ENCODE data around the gene THBS1.

The THBS1 gene

GRCh38 chr15:39551476-39551875 is 29.4 kb upstream of the THBS1 start:
- Histone ChIP-seq H3K9ac (ENCODE audit: low read length) (no peak overlapping the region), H3K36me3 (ENCODE audit: control insufficient read depth, insufficient read depth, low read length) (no peaks in the 10 kb centered on the region), H3K9me3 (ENCODE audit: control insufficient read depth, insufficient read depth, low read depth, low read length) (no peaks in the 10 kb centered on the region), H3K4me3 (ENCODE audit: low read depth, low read length) (no peak overlapping the region), H3K27ac (ENCODE audit: low read depth, low read length) (no peak overlapping the region), H3K4me1 (ENCODE audit: control insufficient read depth, insufficient read depth, low read length) (no peaks in the 10 kb centered on the region), H3K27me3 (ENCODE audit: control insufficient read depth, insufficient read depth, low read length) (no peaks in the 10 kb centered on the region)

- no peaks in the 10 kb centered on the region for H3K27me3 ChIP-seq (ENCODE audit: control insufficient read depth, insufficient read depth, low read length)
- no peak overlapping the region for H3K4me3 ChIP-seq (ENCODE audit: low read depth, low read length)
- no peaks in the 10 kb centered on the region for H3K36me3 ChIP-seq (ENCODE audit: control insufficient read depth, insufficient read depth, low read length)
- H3K27ac ChIP-seq (ENCODE audit: low read depth, low read length) = no peak overlapping the region
- H3K4me1 ChIP-seq (ENCODE audit: control insufficient read depth, insufficient read depth, low read length) = no peaks in the 10 kb centered on the region
- H3K9me3 ChIP-seq (ENCODE audit: control insufficient read depth, insufficient read depth, low read depth, low read length) = no peaks in the 10 kb centered on the region
- H3K9ac ChIP-seq (ENCODE audit: low read length) = no peak overlapping the region
Observed at GRCh38 chr15:39552556-39552955, 28.3 kb upstream of the THBS1 start.

GRCh38 chr15:39553947-39554693 is 26.8 kb upstream of the THBS1 start:
- Histone ChIP-seq H3K4me3 (ENCODE audit: low read depth, low read length) (no peak overlapping the region), H3K27me3 (ENCODE audit: control insufficient read depth, insufficient read depth, low read length) (no peaks in the 10 kb centered on the region), H3K9me3 (ENCODE audit: control insufficient read depth, insufficient read depth, low read depth, low read length) (no peaks in the 10 kb centered on the region), H3K36me3 (ENCODE audit: control insufficient read depth, insufficient read depth, low read length) (no peaks in the 10 kb centered on the region), H3K4me1 (ENCODE audit: control insufficient read depth, insufficient read depth, low read length) (no peaks in the 10 kb centered on the region), H3K9ac (ENCODE audit: low read length) (no peak overlapping the region), H3K27ac (ENCODE audit: low read depth, low read length) (no peak overlapping the region)

- no peak overlapping the region for H3K9ac ChIP-seq (ENCODE audit: low read length)
Observed at GRCh38 chr15:39554746-39555387, 26.0 kb upstream of the THBS1 start.

GRCh38 chr15:39555885-39556284 is 25.0 kb upstream of the THBS1 start:
- H3K27ac ChIP-seq (ENCODE audit: low read depth, low read length) = no peak overlapping the region
- H3K9ac ChIP-seq (ENCODE audit: low read length) = no peak overlapping the region
- H3K27me3 ChIP-seq (ENCODE audit: control insufficient read depth, insufficient read depth, low read length) = no peaks in the 10 kb centered on the region
- H3K36me3 ChIP-seq (ENCODE audit: control insufficient read depth, insufficient read depth, low read length) = no peaks in the 10 kb centered on the region
- H3K9me3 ChIP-seq (ENCODE audit: control insufficient read depth, insufficient read depth, low read depth, low read length) = no peaks in the 10 kb centered on the region
- H3K4me3 ChIP-seq (ENCODE audit: low read depth, low read length) = no peak overlapping the region
- H3K4me1 ChIP-seq (ENCODE audit: control insufficient read depth, insufficient read depth, low read length) = no peaks in the 10 kb centered on the region

More at GRCh38 chr15:39554746-39555387, 26.0 kb upstream of the THBS1 start:
- H3K9me3 ChIP-seq (ENCODE audit: control insufficient read depth, insufficient read depth, low read depth, low read length) = no peaks in the 10 kb centered on the region
- no peaks in the 10 kb centered on the region for H3K27me3 ChIP-seq (ENCODE audit: control insufficient read depth, insufficient read depth, low read length)
- no peak overlapping the region for H3K4me3 ChIP-seq (ENCODE audit: low read depth, low read length)
- no peak overlapping the region for H3K27ac ChIP-seq (ENCODE audit: low read depth, low read length)
- H3K36me3 ChIP-seq (ENCODE audit: control insufficient read depth, insufficient read depth, low read length) = no peaks in the 10 kb centered on the region
- H3K4me1 ChIP-seq (ENCODE audit: control insufficient read depth, insufficient read depth, low read length) = no peaks in the 10 kb centered on the region

- Histone ChIP-seq H3K9ac (ENCODE audit: low read length) (no peak overlapping the region), H3K4me3 (ENCODE audit: low read depth, low read length) (no peak overlapping the region), H3K27me3 (ENCODE audit: control insufficient read depth, insufficient read depth, low read length) (no peaks in the 10 kb centered on the region), H3K4me1 (ENCODE audit: control insufficient read depth, insufficient read depth, low read length) (no peaks in the 10 kb centered on the region), H3K36me3 (ENCODE audit: control insufficient read depth, insufficient read depth, low read length) (no peaks in the 10 kb centered on the region), H3K9me3 (ENCODE audit: control insufficient read depth, insufficient read depth, low read depth, low read length) (no peaks in the 10 kb centered on the region), H3K27ac (ENCODE audit: low read depth, low read length) (no peak overlapping the region)
Observed at GRCh38 chr15:39556461-39556860, 24.4 kb upstream of the THBS1 start.

- H3K4me3 ChIP-seq (ENCODE audit: low read depth, low read length) = no peak overlapping the region
- H3K27me3 ChIP-seq (ENCODE audit: control insufficient read depth, insufficient read depth, low read length) = no peaks in the 10 kb centered on the region
- H3K4me1 ChIP-seq (ENCODE audit: control insufficient read depth, insufficient read depth, low read length) = no peaks in the 10 kb centered on the region
- H3K27ac ChIP-seq (ENCODE audit: low read depth, low read length) = no peak overlapping the region
- H3K36me3 ChIP-seq (ENCODE audit: control insufficient read depth, insufficient read depth, low read length) = no peaks in the 10 kb centered on the region
- H3K9me3 ChIP-seq (ENCODE audit: control insufficient read depth, insufficient read depth, low read depth, low read length) = no peaks in the 10 kb centered on the region
- H3K9ac ChIP-seq (ENCODE audit: low read length) = no peak overlapping the region
Observed at GRCh38 chr15:39558421-39558820, 22.5 kb upstream of the THBS1 start.

GRCh38 chr15:39564972-39565665 is 15.8 kb upstream of the THBS1 start:
- Histone ChIP-seq H3K36me3 (ENCODE audit: control insufficient read depth, insufficient read depth, low read length) (no peaks in the 10 kb centered on the region), H3K4me1 (ENCODE audit: control insufficient read depth, insufficient read depth, low read length) (no peaks in the 10 kb centered on the region), H3K9ac (ENCODE audit: low read length) (no peak overlapping the region), H3K27ac (ENCODE audit: low read depth, low read length) (no peak overlapping the region), H3K4me3 (ENCODE audit: low read depth, low read length) (no peak overlapping the region), H3K27me3 (ENCODE audit: control insufficient read depth, insufficient read depth, low read length) (no peaks in the 10 kb centered on the region), H3K9me3 (ENCODE audit: control insufficient read depth, insufficient read depth, low read depth, low read length) (no peaks in the 10 kb centered on the region)

GRCh38 chr15:39565851-39566250 is 15.0 kb upstream of the THBS1 start:
- H3K27me3 ChIP-seq (ENCODE audit: control insufficient read depth, insufficient read depth, low read length) = no peaks in the 10 kb centered on the region

GRCh38 chr15:39573287-39573686 is 7.6 kb upstream of the THBS1 start:
- Histone ChIP-seq H3K4me1 (ENCODE audit: control insufficient read depth, insufficient read depth, low read length) (no peaks in the 10 kb centered on the region; the same call in 1 of the 2 replicates), H3K4me3 (ENCODE audit: low read depth, low read length) (no peak overlapping the region), H3K27me3 (ENCODE audit: control insufficient read depth, insufficient read depth, low read length) (no peaks in the 10 kb centered on the region), H3K9ac (ENCODE audit: low read length) (no peak overlapping the region), H3K9me3 (ENCODE audit: control insufficient read depth, insufficient read depth, low read depth, low read length) (no peaks in the 10 kb centered on the region), H3K27ac (ENCODE audit: low read depth, low read length) (no peak overlapping the region), H3K36me3 (ENCODE audit: control insufficient read depth, insufficient read depth, low read length) (no peaks in the 10 kb centered on the region)

More at GRCh38 chr15:39565851-39566250, 15.0 kb upstream of the THBS1 start:
- Histone ChIP-seq H3K36me3 (ENCODE audit: control insufficient read depth, insufficient read depth, low read length) (no peaks in the 10 kb centered on the region), H3K4me3 (ENCODE audit: low read depth, low read length) (no peak overlapping the region), H3K27ac (ENCODE audit: low read depth, low read length) (no peak overlapping the region), H3K9me3 (ENCODE audit: control insufficient read depth, insufficient read depth, low read depth, low read length) (no peaks in the 10 kb centered on the region), H3K9ac (ENCODE audit: low read length) (no peak overlapping the region), H3K4me1 (ENCODE audit: control insufficient read depth, insufficient read depth, low read length) (no peaks in the 10 kb centered on the region)

- no peak overlapping the region for H3K27ac ChIP-seq (ENCODE audit: low read depth, low read length)
- peaks cover 4% of the 10 kb centered on the region for H3K4me1 ChIP-seq (ENCODE audit: control insufficient read depth, insufficient read depth, low read length)
- H3K9ac ChIP-seq (ENCODE audit: low read length) = no peak overlapping the region
- H3K9me3 ChIP-seq (ENCODE audit: control insufficient read depth, insufficient read depth, low read depth, low read length) = no peaks in the 10 kb centered on the region
- H3K27me3 ChIP-seq (ENCODE audit: control insufficient read depth, insufficient read depth, low read length) = no peaks in the 10 kb centered on the region
- H3K36me3 ChIP-seq (ENCODE audit: control insufficient read depth, insufficient read depth, low read length) = no peaks in the 10 kb centered on the region
- no peak overlapping the region for H3K4me3 ChIP-seq (ENCODE audit: low read depth, low read length)
Observed at GRCh38 chr15:39573844-39574243, 7.0 kb upstream of the THBS1 start.
